B cell (primary cell): ENCODE measurements around the gene SLC3A2. TPM values are rescaled to one million over a fixed set of nuclear protein-coding genes. Genes with fewer than 3 reads are reported as not detected.

Source experiments
- ATAC-seq: fragments of 200-7000 bp; cut with Tn5 transposase; one replicate; pipeline ENCODE4 v1.10.0; 2021; ENCODE audit warnings: low read depth, mild to moderate bottlenecking, moderate number of reproducible peaks, moderate library complexity
- CTCF ChIA-PET: fragments of 350-600 bp; sonication (Branson Sonifier 250); formaldehyde crosslinking; loops from one replicate; lab custom pipeline; 2021; ENCODE audit warnings: antibody characterized with exemption, inconsistent platforms; lab: Charles Lee
- POLR2A ChIA-PET: fragments of 350-600 bp; sonication (Branson Sonifier 250); formaldehyde crosslinking; loops from one replicate; lab custom pipeline; 2021; ENCODE audit warnings: antibody characterized with exemption; lab: Charles Lee
- DNase-seq: peaks from one replicate; pipeline ENCODE4 v3.0.0; 2013
- H2AFZ ChIP-seq: 2 replicates; pipeline ENCODE4 v1.6.1; 2012; ENCODE audit warnings: mild to moderate bottlenecking, low read depth, low read length; ENCODE audit not compliant: insufficient read depth, poor library complexity, severe bottlenecking
- H3K27ac ChIP-seq, 2 donors: 1 replicate in 1 of 2; 2 replicates in 1 of 2; pipeline ENCODE4 v1.5.1; 2012 to 2013; ENCODE audit warnings: low read length in 2 of 2, mild to moderate bottlenecking in 2 of 2, moderate library complexity in 1 of 2
- H3K27me3 ChIP-seq, 4 experiments: fragments of 200-600 bp in 1 of 4; sonication (generic) in 1 of 4; replicated peaks in 1 of 4; 1 replicate in 2 of 4; 2 replicates in 2 of 4; pipeline versions ENCODE4 v1.6.1 to v1.7.0; 2013 to 2016; ENCODE audit warnings: low read length in 3 of 4, mild to moderate bottlenecking in 2 of 4, mixed read lengths in 1 of 4, moderate library complexity in 1 of 4; ENCODE audit not compliant: insufficient read depth in 4 of 4, control insufficient read depth in 3 of 4; ENCODE audit errors: control extremely low read depth in 1 of 4
- H3K36me3 ChIP-seq, 2 experiments: replicated peaks in 1 of 2; 1 replicate in 1 of 2; 2 replicates in 1 of 2; pipeline versions ENCODE4 v1.6.1 to v1.7.1; 2013; ENCODE audit warnings: low read length in 1 of 2; ENCODE audit not compliant: insufficient read depth in 2 of 2, control insufficient read depth in 1 of 2; ENCODE audit errors: control extremely low read depth in 1 of 2, extremely low read depth in 1 of 2
- H3K4me1 ChIP-seq, 2 donors: fragments of 200-600 bp in 1 of 2; sonication (generic) in 1 of 2; 1 replicate in 1 of 2; 2 replicates in 1 of 2; pipeline versions ENCODE4 v1.5.1 to v1.6.1; 2013 to 2017; ENCODE audit warnings: low read length in 2 of 2; ENCODE audit not compliant: control insufficient read depth in 2 of 2, insufficient read depth in 2 of 2
- H3K4me2 ChIP-seq: replicated peaks from 2 replicates; pipeline ENCODE3; 2012; ENCODE audit warnings: mild to moderate bottlenecking, low read depth, low read length; ENCODE audit not compliant: poor library complexity, severe bottlenecking
- H3K4me3 ChIP-seq, 5 experiments: fragments of 200-600 bp in 1 of 5; sonication (generic) in 1 of 5; 1 replicate in 3 of 5; 2 replicates in 2 of 5; pipeline versions ENCODE4 v1.5.1 to v1.7.0; 2011 to 2016; ENCODE audit warnings: low read length in 4 of 5, mild to moderate bottlenecking in 4 of 5, low read depth in 2 of 5, control low read depth in 1 of 5, moderate library complexity in 1 of 5; ENCODE audit not compliant: insufficient read depth in 1 of 5; ENCODE audit errors: control extremely low read depth in 1 of 5, extremely low read depth in 1 of 5
- H3K79me2 ChIP-seq: fragments of 200-600 bp; sonication (generic); one replicate; pipeline ENCODE4 v1.6.0; 2016; ENCODE audit warnings: low read length; ENCODE audit not compliant: control insufficient read depth, insufficient read depth
- H3K9ac ChIP-seq: fragments of 200-600 bp; sonication (generic); 2 replicates; pipeline ENCODE4 v1.6.1; 2017; ENCODE audit warnings: mild to moderate bottlenecking, low read length, moderate library complexity
- H3K9me3 ChIP-seq, 3 donors: one replicate each; pipeline versions ENCODE4 v1.6.1 to v1.7.1; 2013; ENCODE audit warnings: low read length in 2 of 3; ENCODE audit not compliant: control insufficient read depth in 2 of 3, insufficient read depth in 1 of 3; ENCODE audit errors: control extremely low read depth in 1 of 3
- H4K20me1 ChIP-seq: 2 replicates; pipeline ENCODE4 v1.6.0; 2012; ENCODE audit warnings: mild to moderate bottlenecking, low read length; ENCODE audit not compliant: insufficient read depth, control insufficient read depth, poor library complexity, severe bottlenecking
- H3K27ac Mint-ChIP-seq: one replicate; pipeline ENCODE4 v1.8.0; 2021; ENCODE audit warnings: mixed read lengths
- H3K27me3 Mint-ChIP-seq: one replicate; pipeline ENCODE4 v1.8.0; 2021; ENCODE audit warnings: mixed read lengths
- H3K4me1 Mint-ChIP-seq: one replicate; pipeline ENCODE4 v1.8.0; 2021; ENCODE audit warnings: mixed read lengths
- H3K4me3 Mint-ChIP-seq: one replicate; pipeline ENCODE4 v1.8.0; 2021; ENCODE audit warnings: mixed read lengths
- H3K9me3 Mint-ChIP-seq: one replicate; pipeline ENCODE4 v1.8.0; 2022; ENCODE audit warnings: mixed read lengths; ENCODE audit not compliant: insufficient read depth
- EZH2 ChIP-seq: IDR thresholded peaks from 2 replicates; pipeline ENCODE4 v1.6.1; 2012; ENCODE audit warnings: borderline replicate concordance, low read depth, mild to moderate bottlenecking, moderate library complexity, low read length; ENCODE audit not compliant: insufficient read depth, poor library complexity, severe bottlenecking
- WGBS: methylation state at CpG from one replicate; pipeline ENCODE4 v1.1.5; 2013; ENCODE audit warnings: missing lambda C conversion rate; ENCODE audit not compliant: insufficient coverage; 5-methylcytosine and 5-hydroxymethylcytosine counted together
- intact Hi-C: fragments of 100-400 bp; cut with micrococcal nuclease; formaldehyde crosslinking; loops from one replicate; pipeline ENCODE4 v1.10.0; 2022
- polyA plus RNA-seq: library from polyadenylated mRNA; depleted of rRNA; stranded (reverse); fragments of >200 nt; gene quantifications from 2 replicates; pipeline ENCODE4 v1.2.3, GENCODE V29; 2012
- total RNA-seq, 2 donors: library from RNA; stranded (reverse); fragments of 120-200 nt in 1 of 2; gene quantifications; 1 replicate in 1 of 2; 2 replicates in 1 of 2; pipeline versions ENCODE4 v1.2.3 to v1.2.4, GENCODE V29; 2013 to 2022
- TF ChIP-seq, protein P1 (sequence below): fragments of 200-600 bp; IDR thresholded peaks from one replicate; pipeline ENCODE4 v1.8.0; 2022; ENCODE audit warnings: antibody characterized with exemption, mild to moderate bottlenecking

Gene SLC3A2
- total and polyA plus RNA-seq, 2 donors (not counting 1 experiment from before 2014, with no cell fraction given) = 92.0 to 148 TPM

GRCh38 chr11:62905296-62905695, 24.6 kb downstream of the SLC3A2 start:
- H3K4me3 ChIP-seq = no peak overlapping the region
- no peak overlapping the region for H3K27ac Mint-ChIP-seq
- H3K27ac ChIP-seq = no peak overlapping the region
- no peaks in the 10 kb centered on the region for H3K4me1 ChIP-seq
- no peaks in the 10 kb centered on the region for H3K79me2 ChIP-seq
- H2AFZ ChIP-seq = no peak overlapping the region
- 53% methylated on average over 2 of the region's 3 CpGs for WGBS
- POLR2A ChIA-PET = no interaction called here
- peaks cover 2% of the 10 kb centered on the region for H3K4me1 Mint-ChIP-seq
- ATAC-seq (no peak), DNase-seq (no peak)
- no peaks in the 10 kb centered on the region for H3K9me3 ChIP-seq
- intact Hi-C loops = no loop called here
- H3K27me3 ChIP-seq = peaks cover 0 to 13% (median 5%) of the 10 kb centered on the region in 4 experiments
- no peaks in the 10 kb centered on the region for H4K20me1 ChIP-seq
- peaks cover 34% of the 10 kb centered on the region for H3K27me3 Mint-ChIP-seq
- no peak overlapping the region for H3K4me3 Mint-ChIP-seq
- no peak overlapping the region for H3K4me2 ChIP-seq
- CTCF ChIA-PET = interaction anchor here (0.6 to 9.9 kb wide), 21 partner anchors 9 to 1248 kb away, joined by 3 to 308 read pairs (median 5); no protein-coding TSS in a partner anchor
- H3K9ac ChIP-seq = no peak overlapping the region
- TF ChIP-seq EZH2 = no peak
- TF ChIP-seq, protein P1, sequence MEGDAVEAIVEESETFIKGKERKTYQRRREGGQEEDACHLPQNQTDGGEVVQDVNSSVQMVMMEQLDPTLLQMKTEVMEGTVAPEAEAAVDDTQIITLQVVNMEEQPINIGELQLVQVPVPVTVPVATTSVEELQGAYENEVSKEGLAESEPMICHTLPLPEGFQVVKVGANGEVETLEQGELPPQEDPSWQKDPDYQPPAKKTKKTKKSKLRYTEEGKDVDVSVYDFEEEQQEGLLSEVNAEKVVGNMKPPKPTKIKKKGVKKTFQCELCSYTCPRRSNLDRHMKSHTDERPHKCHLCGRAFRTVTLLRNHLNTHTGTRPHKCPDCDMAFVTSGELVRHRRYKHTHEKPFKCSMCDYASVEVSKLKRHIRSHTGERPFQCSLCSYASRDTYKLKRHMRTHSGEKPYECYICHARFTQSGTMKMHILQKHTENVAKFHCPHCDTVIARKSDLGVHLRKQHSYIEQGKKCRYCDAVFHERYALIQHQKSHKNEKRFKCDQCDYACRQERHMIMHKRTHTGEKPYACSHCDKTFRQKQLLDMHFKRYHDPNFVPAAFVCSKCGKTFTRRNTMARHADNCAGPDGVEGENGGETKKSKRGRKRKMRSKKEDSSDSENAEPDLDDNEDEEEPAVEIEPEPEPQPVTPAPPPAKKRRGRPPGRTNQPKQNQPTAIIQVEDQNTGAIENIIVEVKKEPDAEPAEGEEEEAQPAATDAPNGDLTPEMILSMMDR = no peak
- no peaks in the 10 kb centered on the region for H3K36me3 ChIP-seq
- no peaks in the 10 kb centered on the region for H3K9me3 Mint-ChIP-seq

DNA sequence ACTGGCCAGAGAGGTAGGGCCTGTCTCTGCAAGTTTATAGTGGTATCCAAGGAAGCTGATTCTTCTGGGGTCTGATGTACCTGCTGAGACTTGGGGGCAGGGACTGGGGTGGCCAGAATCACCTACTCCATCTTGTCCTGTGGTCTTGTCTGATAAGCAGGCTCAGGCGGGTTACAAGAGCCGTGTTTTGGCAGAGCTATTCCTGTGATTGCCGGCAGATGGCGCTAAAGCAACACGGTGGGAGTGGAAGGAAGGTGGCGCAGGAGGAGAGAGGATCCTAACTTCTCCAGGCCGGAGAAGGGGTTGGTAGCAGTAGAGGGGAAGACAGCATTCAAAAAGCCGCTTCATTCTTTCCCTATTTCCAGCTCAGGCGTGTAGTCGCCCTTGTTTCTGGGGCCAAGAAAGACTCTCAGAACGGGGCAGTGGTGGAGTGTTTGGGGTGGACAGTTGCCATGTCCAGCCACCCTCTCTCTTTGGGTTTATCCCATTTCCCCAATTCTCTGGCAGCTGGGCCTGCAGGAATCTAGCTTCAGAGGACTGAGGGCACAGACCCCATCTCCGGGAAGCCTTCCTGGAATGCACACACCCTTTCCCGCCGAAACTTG, 25.3 kb downstream of the SLC3A2 start:
- H3K27me3 Mint-ChIP-seq = peaks cover 33% of the 10 kb centered on the region
- TF ChIP-seq, protein P1 = peak; percentile 99
- no peak for TF ChIP-seq EZH2
- WGBS = 8% methylated on average over 9 of the region's 14 CpGs
- H3K9me3 Mint-ChIP-seq = no peaks in the 10 kb centered on the region
- Histone ChIP-seq H3K4me3 (no peak overlapping the region), H4K20me1 (no peaks in the 10 kb centered on the region), H3K4me2 (no peak overlapping the region), H3K4me1 (no peaks in the 10 kb centered on the region), H3K79me2 (no peaks in the 10 kb centered on the region), H3K36me3 (no peaks in the 10 kb centered on the region), H3K9ac (no peak overlapping the region), H3K27me3 (peaks cover 0 to 11% (median 5%) of the 10 kb centered on the region in 4 experiments), H3K9me3 (no peaks in the 10 kb centered on the region), H3K27ac (no peak overlapping the region), H2AFZ (no peak overlapping the region)
- H3K4me3 Mint-ChIP-seq = no peak overlapping the region
- POLR2A ChIA-PET = no interaction called here
- intact Hi-C loops = no loop called here
- H3K27ac Mint-ChIP-seq = no peak overlapping the region
- peaks cover 2% of the 10 kb centered on the region for H3K4me1 Mint-ChIP-seq
- DNase-seq = peak; percentile 83
- ATAC-seq = peak; percentile 81
- CTCF ChIA-PET = interaction anchor here (0.6 to 9.9 kb wide), 26 partner anchors 9 to 1247 kb away, joined by 3 to 308 read pairs (median 5); partner anchors contain the start of gene SLC22A8
